ENCODE results near the gene ITPR3. TPM values are rescaled to one million over a fixed set of nuclear protein-coding genes. Genes with fewer than 3 reads are reported as not detected.

ITPR3 gene
- total and polyA plus RNA-seq, 2 of the 13 experiments (the other 11 are each of a cell fraction or from before 2014, with no cell fraction given): 3.8 to 21.4 TPM

GRCh38 chr6:33633084-33633461 lies 12.0 kb downstream of the ITPR3 start:
- no peak for FAIRE-seq
- in situ Hi-C loops (cut with HindIII; ENCODE audit: extremely low pct_ligation_motif_present, low pct_unique_long_range_greater_than_20kb) (no loop called here), intact Hi-C loops (cut with micrococcal nuclease; ENCODE audit: unreplicated experiment) (loop anchor here (1.0 to 10.0 kb wide), 2 partner anchors 23 to 72 kb away; no protein-coding TSS in a partner anchor)
- DNase-seq (ENCODE audit: low spot score): no peak
- H3K36me3 ChIP-seq (replicated peaks in 1 of 2; ENCODE audit: control insufficient read depth in 1 of 2, insufficient read depth in 2 of 2, low read length in 2 of 2): no peaks in the 10 kb centered on the region
- no peaks in the 10 kb centered on the region for H3K9me3 ChIP-seq (ENCODE audit: low read length)
- H3K79me2 ChIP-seq (ENCODE audit: insufficient read depth, low read length): no peaks in the 10 kb centered on the region
- no peak overlapping the region for H2AFZ ChIP-seq (ENCODE audit: low read length)
- H3K4me2 ChIP-seq (ENCODE audit: low read depth, low read length): peak overlapping the region; percentile 86
- peak; percentile 3 for ATAC-seq
- peak overlapping the region; percentile 41 to 73 (median 58); a peak in 5 of 6 replicates for H3K4me3 ChIP-seq (replicated peaks in 1 of 3; ENCODE audit: insufficient read depth in 1 of 3, low read depth in 2 of 3, low read length in 3 of 3)
- no TSS peak for BruUV-seq (replicated peaks)
- no peak overlapping the region for H3K27ac ChIP-seq (ENCODE audit: extremely low read length, insufficient read depth, low read length)
- 38% methylated on average over 13 of the region's 21 CpGs for WGBS (ENCODE audit: low lambda C conversion rate)
- H3K4me1 ChIP-seq (ENCODE audit: insufficient read depth, low read length): peaks cover 34% of the 10 kb centered on the region
- ChIA-PET CTCF (ENCODE audit: low intra/inter-chr PET ratio, low total read pairs) (interaction anchor here (1.0 to 4.1 kb wide), 6 partner anchors 12 to 47 kb away, joined by 3 to 72 read pairs (median 6); partner anchors contain the start of gene ITPR3), POLR2A (interaction anchor here (0.8 to 4.0 kb wide), 2 partner anchors 10 to 43 kb away, joined by 3 to 23 read pairs; no protein-coding TSS in a partner anchor)
- peaks cover 12% of the 10 kb centered on the region; the same call in 1 of the 2 replicates for H4K20me1 ChIP-seq (ENCODE audit: insufficient read depth, low read length)
- no peaks in the 10 kb centered on the region for H3K27me3 ChIP-seq (ENCODE audit: control insufficient read depth in 1 of 2, insufficient read depth in 2 of 2, low read length in 2 of 2)
- H3K9ac ChIP-seq (ENCODE audit: insufficient read depth, low read depth, low read length): no peak overlapping the region
- TF ChIP-seq ZNF687 (CRISPR knock-in tag; IDR thresholded peaks at IDR 0.05) (peak; percentile 7; the same call in 1 of the 2 replicates), TEAD3 (CRISPR knock-in tag; optimal IDR thresholded peaks at IDR 0.05; ENCODE audit: borderline replicate concordance) (no peak), ZNF17 (CRISPR knock-in tag; IDR thresholded peaks at IDR 0.05) (no peak), EZH2 (conservative IDR thresholded peaks at IDR 0.05; ENCODE audit: low read depth, low read length) (no peak), ZNF792 (CRISPR knock-in tag; IDR thresholded peaks at IDR 0.05) (0 out of 2 replicates have a peak, but pooled peaks have one; percentile 15), ZBTB38 (CRISPR knock-in tag; IDR thresholded peaks at IDR 0.05) (0 out of 2 replicates have a peak, but pooled peaks have one; percentile 41), CREBL2 (CRISPR knock-in tag; IDR thresholded peaks at IDR 0.05; ENCODE audit: borderline replicate concordance) (no peak), PAF1 (CRISPR knock-in tag; IDR thresholded peaks at IDR 0.05) (no peak), SP4 (CRISPR knock-in tag; IDR thresholded peaks at IDR 0.05) (peak; percentile 74), BRCA1 (CRISPR knock-in tag; IDR thresholded peaks at IDR 0.05) (no peak), ZNF577 (CRISPR knock-in tag; IDR thresholded peaks at IDR 0.05; ENCODE audit: borderline replicate concordance, low read depth) (no peak), ZNF282 (IDR thresholded peaks at IDR 0.05; ENCODE audit: partially characterized antibody) (no peak), ZNF33B (CRISPR knock-in tag; IDR thresholded peaks at IDR 0.05) (no peak), NFIB (CRISPR knock-in tag; IDR thresholded peaks at IDR 0.05; ENCODE audit: borderline replicate concordance) (0 out of 2 replicates have a peak, but pooled peaks have one; percentile 75), HNRNPL (IDR thresholded peaks at IDR 0.05; ENCODE audit: low read depth, low read length) (0 out of 2 replicates have a peak, but pooled peaks have one; percentile 32), GABPB1 (CRISPR knock-in tag; IDR thresholded peaks at IDR 0.05) (peak; percentile 6; the same call in 1 of the 2 replicates), ZNF839 (CRISPR knock-in tag; IDR thresholded peaks at IDR 0.05; ENCODE audit: borderline replicate concordance) (peak; percentile 6; the same call in 1 of the 2 replicates)

Measured in HepG2 (cell line).